Neural cell (in vitro differentiated cells): Measurements from ENCODE around the gene IGLL5.
"Not testable (repeated sequence)": the region's sequence is repeated elsewhere in the genome, so short reads cannot be mapped to it uniquely, and the experiment has no call there.

Source experiments
- EP300 ChIP-seq: fragments of 450-650 bp; conservative IDR thresholded peaks from 2 replicates; pipeline ENCODE4 v1.6.1; 2014; ENCODE audit warnings: antibody characterized with exemption, mild to moderate bottlenecking, moderate library complexity; ENCODE audit not compliant: poor library complexity, severe bottlenecking
- EZH2 ChIP-seq: fragments of 200-600, 300-800 bp; shearing (Covaris generic), sonication (generic); IDR thresholded peaks from 2 replicates; pipeline ENCODE4 v1.6.1; 2014; ENCODE audit warnings: antibody characterized with exemption, low read length, borderline replicate concordance, mild to moderate bottlenecking; ENCODE audit not compliant: insufficient read depth, poor library complexity, severe bottlenecking
- TAF1 ChIP-seq: IDR thresholded peaks from 2 replicates; pipeline ENCODE4 v1.6.1; 2012; ENCODE audit warnings: low read depth
- TF ChIP-seq, protein P1 (sequence below): fragments of 450-650 bp; IDR thresholded peaks from 2 replicates; pipeline ENCODE4 v1.5.1; 2014; ENCODE audit warnings: antibody characterized with exemption, mild to moderate bottlenecking, moderate library complexity; ENCODE audit not compliant: poor library complexity, severe bottlenecking

- TF ChIP-seq, protein P1, sequence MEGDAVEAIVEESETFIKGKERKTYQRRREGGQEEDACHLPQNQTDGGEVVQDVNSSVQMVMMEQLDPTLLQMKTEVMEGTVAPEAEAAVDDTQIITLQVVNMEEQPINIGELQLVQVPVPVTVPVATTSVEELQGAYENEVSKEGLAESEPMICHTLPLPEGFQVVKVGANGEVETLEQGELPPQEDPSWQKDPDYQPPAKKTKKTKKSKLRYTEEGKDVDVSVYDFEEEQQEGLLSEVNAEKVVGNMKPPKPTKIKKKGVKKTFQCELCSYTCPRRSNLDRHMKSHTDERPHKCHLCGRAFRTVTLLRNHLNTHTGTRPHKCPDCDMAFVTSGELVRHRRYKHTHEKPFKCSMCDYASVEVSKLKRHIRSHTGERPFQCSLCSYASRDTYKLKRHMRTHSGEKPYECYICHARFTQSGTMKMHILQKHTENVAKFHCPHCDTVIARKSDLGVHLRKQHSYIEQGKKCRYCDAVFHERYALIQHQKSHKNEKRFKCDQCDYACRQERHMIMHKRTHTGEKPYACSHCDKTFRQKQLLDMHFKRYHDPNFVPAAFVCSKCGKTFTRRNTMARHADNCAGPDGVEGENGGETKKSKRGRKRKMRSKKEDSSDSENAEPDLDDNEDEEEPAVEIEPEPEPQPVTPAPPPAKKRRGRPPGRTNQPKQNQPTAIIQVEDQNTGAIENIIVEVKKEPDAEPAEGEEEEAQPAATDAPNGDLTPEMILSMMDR = not testable (repeated sequence)
- TF ChIP-seq EZH2, TAF1, EP300: not testable (repeated sequence)
These were observed 16.2 kb downstream of the IGLL5 start for GRCh38 chr22:22903781-22904192.
